Liver (tissue), 3 donors: Measurements from ENCODE around the gene MEIS1.

Experiments used
- CTCF ChIP-seq: fragments of 150-350 bp; IDR thresholded peaks from 2 replicates; pipeline ENCODE4 v1.5.1; 2017; ENCODE audit warnings: improper control_type of control experiment, low read depth, low read length; ENCODE audit not compliant: missing input control
- EGR1 ChIP-seq, 2 donors: IDR thresholded peaks; 2 replicates each; pipeline ENCODE4 v1.6.1; 2016 to 2018; ENCODE audit warnings: antibody characterized with exemption in 2 of 2, low read depth in 2 of 2
- JUND ChIP-seq, 2 donors: IDR thresholded peaks; 2 replicates each; pipeline ENCODE4 v1.6.1; 2016; ENCODE audit warnings: antibody characterized with exemption in 2 of 2
- MAX ChIP-seq: IDR thresholded peaks from 2 replicates; pipeline ENCODE4 v1.6.1; 2016; ENCODE audit warnings: antibody characterized with exemption
- NR2F2 ChIP-seq: IDR thresholded peaks from 2 replicates; pipeline ENCODE4 v1.6.1; 2016; ENCODE audit warnings: antibody characterized with exemption
- RAD21 ChIP-seq, 2 donors: IDR thresholded peaks; 2 replicates each; pipeline ENCODE4 v1.6.1; 2016; ENCODE audit warnings: antibody characterized with exemption in 2 of 2, mild to moderate bottlenecking in 2 of 2
- RXRA ChIP-seq, 2 donors: IDR thresholded peaks; 2 replicates each; pipeline ENCODE4 v1.6.1; 2017 to 2018; ENCODE audit warnings: antibody characterized with exemption in 2 of 2, mild to moderate bottlenecking in 1 of 2
- TAF1 ChIP-seq: conservative IDR thresholded peaks from 2 replicates; pipeline ENCODE4 v1.6.1; 2016; ENCODE audit warnings: antibody characterized with exemption, mild to moderate bottlenecking
- YY1 ChIP-seq: IDR thresholded peaks from 2 replicates; pipeline ENCODE4 v1.6.1; 2016; ENCODE audit warnings: antibody characterized with exemption, mild to moderate bottlenecking
- ZBTB33 ChIP-seq: IDR thresholded peaks from 2 replicates; pipeline ENCODE4 v1.6.1; 2016; ENCODE audit warnings: antibody characterized with exemption
- donor health status: healthy.
- donor health status: healthy.

- TF ChIP-seq ZBTB33, result no peak
- no peak for TF ChIP-seq CTCF
- TF ChIP-seq YY1, result peak; percentile 49
- TF ChIP-seq EGR1 (IDR thresholded peaks at IDR 0.05; ENCODE audit: low read depth in 2 of 2), result no peak
- TF ChIP-seq JUND (IDR thresholded peaks at IDR 0.05), result no peak
- TF ChIP-seq RXRA (IDR thresholded peaks at IDR 0.05), result no peak
- TF ChIP-seq NR2F2, result no peak
- TF ChIP-seq MAX, result no peak
- no peak for TF ChIP-seq TAF1
- TF ChIP-seq RAD21 (IDR thresholded peaks at IDR 0.05), result no peak
Measured at GRCh38 chr2:66466433-66466832, 31.5 kb downstream of the MEIS1 start.
